NCI-H748 (cell line): ENCODE results near the gene ANO6.

Source experiments
- DNase-seq: peaks from one replicate; lab custom pipeline; 2025; ENCODE audit not compliant: unreplicated experiment; lab: John Stamatoyannopoulos, UW

ANO6 gene, protein sequence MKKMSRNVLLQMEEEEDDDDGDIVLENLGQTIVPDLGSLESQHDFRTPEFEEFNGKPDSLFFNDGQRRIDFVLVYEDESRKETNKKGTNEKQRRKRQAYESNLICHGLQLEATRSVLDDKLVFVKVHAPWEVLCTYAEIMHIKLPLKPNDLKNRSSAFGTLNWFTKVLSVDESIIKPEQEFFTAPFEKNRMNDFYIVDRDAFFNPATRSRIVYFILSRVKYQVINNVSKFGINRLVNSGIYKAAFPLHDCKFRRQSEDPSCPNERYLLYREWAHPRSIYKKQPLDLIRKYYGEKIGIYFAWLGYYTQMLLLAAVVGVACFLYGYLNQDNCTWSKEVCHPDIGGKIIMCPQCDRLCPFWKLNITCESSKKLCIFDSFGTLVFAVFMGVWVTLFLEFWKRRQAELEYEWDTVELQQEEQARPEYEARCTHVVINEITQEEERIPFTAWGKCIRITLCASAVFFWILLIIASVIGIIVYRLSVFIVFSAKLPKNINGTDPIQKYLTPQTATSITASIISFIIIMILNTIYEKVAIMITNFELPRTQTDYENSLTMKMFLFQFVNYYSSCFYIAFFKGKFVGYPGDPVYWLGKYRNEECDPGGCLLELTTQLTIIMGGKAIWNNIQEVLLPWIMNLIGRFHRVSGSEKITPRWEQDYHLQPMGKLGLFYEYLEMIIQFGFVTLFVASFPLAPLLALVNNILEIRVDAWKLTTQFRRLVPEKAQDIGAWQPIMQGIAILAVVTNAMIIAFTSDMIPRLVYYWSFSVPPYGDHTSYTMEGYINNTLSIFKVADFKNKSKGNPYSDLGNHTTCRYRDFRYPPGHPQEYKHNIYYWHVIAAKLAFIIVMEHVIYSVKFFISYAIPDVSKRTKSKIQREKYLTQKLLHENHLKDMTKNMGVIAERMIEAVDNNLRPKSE

DNA sequence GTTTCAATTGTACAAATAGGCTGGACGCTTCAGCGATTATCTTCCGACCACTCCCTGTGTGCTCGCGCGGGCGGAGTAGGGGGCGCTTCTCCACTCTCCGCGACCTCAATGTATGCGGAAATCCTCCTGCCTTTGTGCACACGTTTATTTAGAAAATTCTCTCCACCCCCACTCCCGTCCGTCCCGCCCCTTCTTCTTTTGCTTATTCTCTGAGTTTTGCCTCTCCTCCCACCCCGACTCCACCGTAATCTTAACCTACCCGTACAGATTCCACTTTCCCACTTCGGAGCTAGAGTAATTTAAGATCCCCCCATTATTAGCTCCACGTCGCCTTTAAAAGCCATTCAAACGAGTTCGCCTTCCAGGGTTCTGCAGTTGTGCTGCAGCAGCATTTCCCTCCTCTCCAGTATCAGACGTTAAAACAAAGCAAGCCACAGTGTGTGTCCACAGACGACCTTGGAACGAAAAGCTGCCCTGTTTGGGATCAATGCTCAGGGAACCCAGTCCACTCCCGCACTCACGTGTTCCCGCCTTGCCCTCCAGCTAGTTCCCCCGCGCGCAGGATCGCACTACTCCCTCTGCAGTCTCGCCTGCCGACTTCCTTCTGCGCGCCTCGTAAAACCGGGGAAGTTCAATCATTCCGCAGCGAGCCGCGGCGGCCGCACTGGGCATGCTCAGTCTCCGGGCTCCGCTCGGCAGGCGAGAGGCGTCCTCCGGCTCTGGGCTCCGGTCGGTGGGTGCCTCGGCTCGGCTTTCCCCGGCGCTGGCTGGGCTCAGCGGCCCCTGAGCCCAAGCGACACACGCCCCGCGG, at the start of gene ANO6:
Gene ANO6, plus strand, starts transcription at position 677 of the 811 bp plus-strand sequence. CDS start 227 bp downstream, outside the sequence.
- peak; percentile 93 for DNase-seq

DNA sequence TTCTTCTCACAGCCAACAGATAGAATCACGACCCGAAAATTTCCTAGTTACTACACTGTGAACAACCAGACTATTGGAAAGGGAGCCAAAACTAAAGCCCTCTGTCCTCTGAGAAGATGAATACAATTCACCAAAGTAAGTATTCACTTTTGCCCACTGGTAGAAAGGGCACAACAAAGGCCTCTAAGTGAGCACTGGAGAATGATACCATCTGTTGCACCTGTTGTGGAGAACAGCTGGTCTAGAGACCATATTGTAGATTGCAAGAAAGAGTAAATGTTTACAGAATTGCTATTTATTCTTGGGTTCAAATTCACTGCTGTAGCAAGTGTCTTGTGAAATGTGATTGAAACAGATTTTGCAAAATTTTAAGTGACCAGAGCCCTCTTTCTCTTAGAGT, 46.9 kb upstream of the ANO6 start:
- no peak for DNase-seq

DNA sequence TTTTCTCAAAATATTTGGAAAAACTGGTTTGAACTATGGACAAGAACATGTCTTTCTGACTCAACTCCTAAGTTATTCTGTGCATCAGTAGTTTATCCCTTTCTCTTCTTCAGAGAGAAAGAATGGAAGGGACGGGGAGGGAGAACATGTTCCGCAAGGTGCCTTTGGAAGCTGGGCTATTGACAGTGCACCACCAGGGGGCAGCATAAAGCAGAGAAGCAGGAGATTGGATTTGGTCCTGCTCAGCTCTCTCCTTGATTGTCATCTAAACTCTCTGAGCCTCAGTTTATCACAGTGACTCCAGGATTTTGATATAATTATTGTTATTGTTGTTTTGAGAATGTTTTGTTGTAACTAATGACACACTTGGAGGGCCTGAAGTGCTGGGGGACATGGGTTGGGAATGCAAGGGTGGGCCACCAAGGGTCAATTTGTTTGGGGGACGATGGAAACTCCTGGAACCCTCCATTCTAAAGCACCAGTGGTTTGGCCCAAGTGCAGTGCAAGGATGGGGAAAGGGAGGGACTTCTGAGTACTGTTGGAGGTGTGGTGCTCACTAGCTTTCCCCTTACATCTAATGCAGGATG, 45.3 kb upstream of the ANO6 start:
- peak; percentile 64 for DNase-seq

DNA sequence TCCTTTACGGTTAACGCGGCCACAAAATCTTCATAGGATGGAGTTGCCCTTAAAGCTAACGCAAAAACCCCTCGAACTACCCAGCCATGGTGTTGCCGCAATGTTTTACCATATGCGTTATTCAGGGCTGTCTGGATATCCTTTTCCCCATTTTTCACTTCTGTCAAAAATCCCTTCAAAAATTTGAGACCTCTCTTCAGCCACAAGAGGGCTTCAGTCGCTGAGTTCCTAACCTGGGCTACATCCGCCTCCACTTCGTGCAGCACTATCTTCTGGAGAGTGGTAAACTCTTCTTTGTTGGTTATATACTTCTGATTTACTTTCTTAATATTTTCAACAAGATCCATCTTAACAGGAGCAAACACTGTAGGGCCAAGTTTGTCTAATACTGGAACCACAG, 42.6 kb upstream of the ANO6 start:
- DNase-seq, result peak; percentile 16

DNA sequence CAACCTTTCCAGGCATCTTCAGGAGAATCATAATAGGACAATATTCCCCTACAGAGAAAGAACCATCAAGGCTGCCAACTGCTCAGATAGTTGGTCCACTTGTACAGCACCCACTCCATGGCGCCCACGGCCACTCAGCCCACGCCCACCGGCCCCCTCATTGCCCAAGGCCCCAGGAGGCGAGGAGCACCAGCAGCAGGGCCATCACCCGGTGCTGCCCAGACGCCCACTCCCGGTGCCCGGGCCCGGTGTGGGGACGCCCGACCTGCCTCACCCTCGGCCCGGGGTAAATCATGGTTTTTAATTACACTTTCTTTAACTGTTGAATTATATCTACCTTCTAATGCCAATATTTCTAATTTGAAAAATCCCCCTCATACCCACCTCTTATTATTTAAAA, 41.3 kb upstream of the ANO6 start:
- DNase-seq, result no peak

DNA sequence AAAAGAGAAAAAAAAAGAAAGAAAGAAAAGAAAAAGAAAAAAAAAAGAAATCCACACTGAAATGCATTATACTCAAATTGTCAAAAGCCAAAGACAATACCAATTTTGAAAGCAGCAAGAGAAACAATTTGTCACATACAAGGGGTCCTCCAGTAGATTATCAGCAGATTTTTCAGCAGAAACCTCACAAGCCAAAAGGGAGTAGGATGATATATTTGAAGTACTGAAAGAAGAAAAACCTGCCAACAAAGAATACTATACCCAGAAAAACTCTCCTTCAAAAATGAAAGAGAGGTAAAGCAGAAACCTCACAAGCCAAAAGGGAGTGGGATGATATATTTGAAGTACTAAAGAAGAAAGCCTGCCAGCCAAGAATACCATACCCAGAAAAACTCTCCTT, 37.1 kb upstream of the ANO6 start:
- DNase-seq, result no peak

DNA sequence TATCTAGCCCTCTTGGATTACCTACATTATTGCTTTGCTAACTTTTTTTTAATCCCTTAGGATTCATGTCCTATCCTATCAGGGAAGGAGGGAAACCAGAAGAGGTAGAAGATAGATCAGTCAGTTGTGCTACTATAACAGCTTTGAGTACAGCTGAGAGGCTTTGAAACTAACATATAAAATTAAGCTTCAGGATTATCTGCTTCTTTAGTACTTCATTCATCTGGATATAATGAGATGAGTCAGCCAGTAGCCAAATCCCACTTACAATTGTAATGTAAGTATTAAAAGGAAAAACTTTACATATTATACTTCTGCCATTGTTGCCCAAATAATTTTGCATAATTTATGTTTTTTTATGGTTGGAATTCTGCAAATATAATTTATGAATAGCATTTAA, 33.4 kb upstream of the ANO6 start:
- no peak for DNase-seq

DNA sequence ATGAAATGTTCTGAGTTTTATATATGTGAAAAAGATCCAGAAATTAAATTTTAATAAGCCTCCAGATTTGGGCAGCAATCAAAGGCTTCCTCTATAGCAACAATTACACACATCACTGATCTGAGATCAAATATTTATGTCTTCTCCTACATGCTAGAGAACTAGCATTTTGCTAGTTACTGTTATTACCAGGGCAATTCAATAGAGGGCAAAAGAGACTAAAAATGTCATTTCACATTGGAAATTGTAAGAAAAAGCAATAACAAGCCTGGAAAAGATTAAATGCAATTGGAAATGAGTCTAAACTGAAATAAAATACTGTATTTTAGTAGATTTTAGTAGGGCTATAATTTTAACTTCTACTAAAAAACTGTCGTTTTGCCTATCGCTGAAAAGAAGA, 32.6 kb upstream of the ANO6 start:
- no peak for DNase-seq

DNA sequence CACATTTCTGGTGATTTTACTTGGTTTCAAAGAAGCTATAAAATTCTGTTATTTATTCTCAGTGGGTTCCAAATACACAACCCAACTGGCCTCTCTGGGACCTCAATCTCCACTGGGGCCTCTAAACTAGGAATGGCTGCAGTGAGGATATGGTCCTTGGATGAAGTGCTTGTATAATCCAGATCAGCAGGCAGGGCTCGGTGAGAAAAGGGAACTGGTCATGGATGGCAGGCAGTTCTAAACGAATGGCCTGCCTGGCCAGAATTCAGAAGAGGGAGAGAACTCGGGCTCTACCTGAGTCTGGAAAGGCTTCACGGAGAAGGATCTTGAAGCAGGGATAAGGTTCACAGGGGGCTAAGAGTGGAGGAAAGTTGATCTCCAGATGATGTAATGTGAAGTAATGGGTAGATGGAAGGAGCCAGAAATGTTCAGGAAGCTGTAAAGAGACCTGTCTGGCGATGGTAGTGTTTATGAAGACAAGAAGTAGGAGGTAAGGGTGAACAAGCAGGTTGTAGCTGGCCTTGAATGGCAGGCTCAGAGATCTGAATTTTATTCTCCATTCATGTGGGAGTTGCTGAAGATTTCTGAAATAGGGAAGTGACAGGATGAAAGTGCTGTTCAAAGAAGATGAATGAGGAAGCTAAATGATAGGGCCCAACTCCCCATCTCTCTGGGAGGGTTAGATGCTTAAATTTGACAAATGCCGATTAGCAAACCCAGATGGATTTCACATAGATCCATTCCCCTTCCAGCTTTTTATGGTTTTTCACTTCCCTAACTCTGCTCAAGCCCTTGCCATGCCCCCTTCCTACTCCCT, 31.5 kb upstream of the ANO6 start:
- no peak for DNase-seq

DNA sequence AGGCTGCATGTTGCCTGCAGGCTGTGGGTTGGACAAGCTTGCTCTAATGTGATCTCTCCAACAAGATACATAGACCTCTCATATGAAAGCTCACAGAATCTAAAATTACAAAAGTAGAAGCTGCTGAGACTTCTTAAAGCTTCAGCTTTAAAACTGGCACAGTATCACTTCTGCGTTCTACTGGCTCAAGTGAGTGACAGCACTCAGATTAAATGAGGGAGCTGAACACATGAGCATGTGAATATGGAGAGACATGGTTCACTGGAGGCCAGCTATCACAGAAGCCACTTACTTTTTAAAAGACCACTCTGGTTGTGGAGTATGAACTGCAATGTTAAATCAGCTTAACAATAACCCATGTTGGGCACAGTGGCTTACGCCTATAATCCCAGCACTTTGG, 29.1 kb upstream of the ANO6 start:
- DNase-seq, result no peak

DNA sequence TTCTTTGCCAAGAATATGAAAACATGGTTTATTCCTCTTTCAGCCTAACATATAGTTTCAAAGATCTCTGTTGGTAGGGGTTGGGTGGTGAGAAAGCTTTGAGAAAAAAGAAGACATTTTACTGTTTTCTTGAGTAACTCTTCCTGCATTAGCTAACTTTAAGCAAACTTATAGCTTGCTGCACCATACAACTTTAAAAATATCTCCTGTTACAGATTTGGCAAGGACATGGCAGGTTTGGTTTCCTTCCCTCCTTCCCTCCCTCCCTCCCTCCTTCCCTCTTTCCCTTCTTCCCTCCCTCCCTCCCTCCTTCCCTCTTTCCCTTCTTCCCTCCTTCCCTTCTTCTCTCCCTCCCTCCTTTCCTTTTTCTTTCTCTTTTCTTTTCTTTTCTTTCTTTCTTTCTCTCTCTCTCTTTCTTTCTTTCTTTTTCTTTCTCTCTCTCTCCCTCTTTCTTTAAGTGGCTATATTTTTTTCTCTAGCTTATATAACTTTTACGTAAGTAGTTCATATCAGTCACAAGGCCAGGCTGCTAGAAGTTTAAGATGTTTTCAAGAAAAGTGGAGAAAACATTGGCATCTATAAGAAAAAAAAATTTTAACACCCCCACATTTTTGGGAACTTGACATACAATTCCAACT, 26.0 kb upstream of the ANO6 start:
- DNase-seq, result no peak

DNA sequence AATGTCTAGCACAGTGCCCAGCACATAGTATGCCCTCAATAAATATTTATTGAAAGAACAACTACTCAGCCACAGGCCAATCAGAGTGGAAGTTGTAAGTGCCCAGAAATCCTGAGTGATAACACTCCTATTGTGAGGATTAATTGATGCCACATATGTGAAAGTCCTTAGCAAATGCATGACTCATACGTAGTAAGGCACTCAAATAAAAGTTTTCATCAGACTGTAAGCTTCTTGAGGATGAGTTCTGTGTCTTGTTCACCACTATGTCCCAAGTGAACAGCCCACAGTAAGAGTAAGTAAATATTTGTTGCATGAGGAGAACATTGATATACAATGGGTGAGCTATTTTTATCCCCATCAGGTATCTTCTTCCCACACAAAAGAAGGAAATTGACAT, 24.7 kb upstream of the ANO6 start:
- no peak for DNase-seq

DNA sequence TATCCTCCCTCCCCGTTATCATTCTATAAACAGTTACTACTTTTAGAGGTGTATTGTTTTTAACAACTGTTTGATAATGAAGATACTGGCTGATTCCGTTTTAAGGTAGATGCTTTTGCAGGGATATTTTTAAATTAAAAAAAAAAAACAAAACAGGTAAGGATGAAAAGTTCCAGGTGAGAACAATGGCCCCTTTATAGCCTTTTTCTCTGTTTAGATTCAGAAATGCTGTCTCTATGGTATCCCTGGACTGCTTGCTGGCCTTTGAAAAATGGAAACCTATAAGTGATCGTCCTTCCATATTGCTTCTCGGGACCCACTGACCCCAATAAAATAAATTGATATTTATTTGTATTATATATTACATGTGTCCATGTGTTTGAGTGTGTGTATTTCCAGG, 23.2 kb upstream of the ANO6 start:
- no peak for DNase-seq

DNA sequence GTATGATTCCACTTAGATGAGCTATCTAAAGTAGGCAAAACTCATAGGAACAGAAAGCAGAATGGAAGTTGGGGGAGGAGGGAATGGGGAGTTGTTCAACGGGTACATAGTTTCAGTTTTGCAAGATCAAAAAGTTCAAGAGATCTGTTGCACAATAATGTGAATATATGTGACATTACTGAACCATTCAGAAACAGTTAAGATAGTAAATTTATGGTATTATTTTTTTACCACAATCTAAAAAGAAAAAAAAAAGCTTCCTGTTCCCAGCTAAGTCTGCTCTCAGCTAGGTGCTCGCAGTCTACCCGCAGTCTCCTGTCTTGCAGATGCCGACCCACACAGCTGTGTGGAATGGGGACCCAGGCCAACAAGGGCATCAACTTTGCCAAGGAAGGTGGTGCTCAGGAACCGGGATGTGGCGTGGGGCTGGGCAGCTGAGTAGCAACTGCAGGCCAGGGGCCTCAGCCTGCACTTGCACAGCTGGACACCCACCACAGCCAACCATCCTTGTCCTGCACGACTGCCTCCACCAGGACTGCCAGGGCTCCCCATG, 15.3 kb upstream of the ANO6 start:
- DNase-seq, result no peak

DNA sequence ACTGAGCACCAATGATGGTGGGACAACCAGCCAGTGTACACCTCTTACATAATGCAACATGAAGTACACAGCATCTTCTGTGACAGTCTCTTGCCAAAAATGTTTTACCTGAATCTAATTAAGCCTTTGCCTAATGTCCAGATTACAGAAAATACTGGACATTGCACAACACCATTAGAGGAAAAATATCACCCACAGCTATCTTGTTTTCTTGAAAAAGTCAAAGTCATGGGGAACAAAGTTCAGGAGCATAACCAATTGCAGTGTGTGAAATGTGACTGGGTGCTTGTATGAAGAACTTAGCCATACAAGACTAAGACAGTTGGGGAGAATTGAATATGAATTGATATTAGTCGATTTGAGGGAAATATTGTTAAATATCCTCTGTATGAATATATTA, 12.1 kb upstream of the ANO6 start:
- no peak for DNase-seq

DNA sequence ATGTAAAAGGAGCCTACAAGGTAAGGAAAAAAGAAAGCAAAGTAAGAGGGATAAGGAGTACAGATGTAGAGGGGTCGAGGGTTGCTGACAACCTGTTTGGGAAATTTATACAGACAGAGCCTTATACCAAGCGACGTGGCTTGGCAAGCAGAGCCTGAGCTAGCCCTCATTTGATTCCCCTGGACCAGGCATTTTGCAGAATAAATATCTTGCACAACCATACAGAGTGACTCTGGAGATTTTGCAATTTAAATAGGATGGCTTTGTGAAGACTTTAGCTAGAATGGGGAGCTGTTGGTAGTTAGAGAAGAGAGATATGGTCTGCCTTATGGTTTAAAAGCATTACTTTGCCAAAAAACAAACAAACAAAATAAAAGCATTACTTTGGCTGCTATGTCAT, 11.1 kb upstream of the ANO6 start:
- DNase-seq, result no peak

DNA sequence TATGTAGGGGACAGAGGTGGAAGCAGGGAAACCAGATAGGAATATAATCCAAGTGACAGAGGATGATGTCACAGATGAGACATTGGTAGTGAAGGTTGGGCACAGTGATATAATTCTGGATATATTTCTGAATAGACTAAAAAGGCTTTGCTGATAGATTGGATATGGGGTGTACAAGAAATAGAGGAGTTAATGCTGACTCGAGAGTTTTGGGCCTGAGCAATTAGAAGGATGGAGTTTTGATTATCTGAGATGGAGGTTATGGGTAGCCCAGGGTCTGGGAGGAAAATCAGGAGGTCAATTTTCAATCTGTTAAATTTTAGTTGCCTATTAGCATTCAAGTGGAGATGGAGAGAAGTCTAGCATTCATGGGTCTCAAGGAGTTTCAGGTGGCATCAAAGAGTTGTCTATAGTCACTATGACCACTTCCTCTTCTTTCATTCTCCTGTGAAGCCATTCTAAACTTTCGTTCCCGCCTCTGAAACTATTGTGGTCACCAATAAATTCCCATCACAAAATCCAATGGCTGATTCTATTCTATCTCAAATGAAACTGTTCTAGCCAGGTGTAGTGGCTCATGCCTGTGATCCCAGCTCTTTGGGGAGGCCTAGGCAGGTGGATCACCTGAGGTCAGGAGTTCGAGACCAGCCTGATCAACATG, 10.6 kb upstream of the ANO6 start:
- DNase-seq, result no peak

DNA sequence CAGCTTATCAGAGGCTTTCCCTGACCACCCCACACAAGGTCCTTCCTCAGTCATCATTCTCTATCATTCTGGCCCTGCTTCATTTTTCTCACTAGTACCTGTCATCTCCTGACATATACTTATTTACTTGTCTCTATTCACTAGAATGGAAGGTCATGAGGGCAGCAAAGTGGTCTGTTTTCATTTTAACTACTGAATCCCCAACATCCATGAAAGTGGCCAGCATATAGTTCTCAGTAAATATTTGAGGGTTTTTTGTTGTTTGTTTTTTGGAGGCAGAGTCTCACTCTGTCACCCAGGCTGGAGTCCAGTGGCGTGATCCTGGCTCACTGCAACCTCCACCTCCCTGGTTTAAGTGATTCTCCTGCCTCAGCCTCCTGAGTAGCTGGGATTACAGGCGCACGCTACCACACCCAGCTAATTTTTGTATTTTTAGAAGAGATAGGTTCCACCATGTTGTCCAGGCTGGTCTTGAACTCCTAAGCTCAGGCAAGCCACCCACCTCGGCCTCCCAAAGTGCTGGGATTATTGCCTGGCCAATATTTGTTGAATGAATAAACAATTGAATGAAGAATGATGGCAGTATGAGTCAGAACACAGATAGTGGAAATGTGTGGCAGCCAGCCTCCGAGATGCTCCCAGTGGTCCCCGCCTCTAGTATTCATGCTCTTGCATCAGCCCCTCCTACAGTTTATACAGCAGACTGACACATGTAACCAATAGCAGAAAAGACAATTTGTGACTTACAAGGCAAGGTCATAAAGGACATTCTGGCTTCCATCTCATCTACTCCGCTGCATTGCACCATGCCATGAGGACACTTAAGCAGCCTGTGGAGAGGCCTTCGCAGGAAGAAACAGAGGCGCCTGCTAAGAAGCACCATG, 7.0 kb upstream of the ANO6 start:
- DNase-seq, result no peak
